ENCODE measurements around the gene TFF1. TPM values are rescaled to one million over a fixed set of nuclear protein-coding genes. Genes with fewer than 3 reads are reported as not detected.

The TFF1 gene
- total and polyA plus RNA-seq, 2 of the 4 experiments (the other 2 are of a cell fraction): not detected

GRCh38 chr21:42337276-42337675 lies 29.1 kb downstream of the TFF1 start:
- no peak overlapping the region for H2AFZ ChIP-seq (replicated peaks; ENCODE audit: low read length, poor library complexity)
- H3K9me3 ChIP-seq (ENCODE audit: control insufficient read depth, insufficient read depth, low read length): no peaks in the 10 kb centered on the region; the same call in 1 of the 2 replicates
- no peak overlapping the region for H4K5ac ChIP-seq (ENCODE audit: low read depth, low read length)
- no peak overlapping the region for H3K56ac ChIP-seq (ENCODE audit: extremely low read depth, insufficient read depth, low read length)
- intact Hi-C loops (cut with micrococcal nuclease): loop anchor here (1.0 kb wide), 1 partner anchor 192 kb away; no protein-coding TSS in a partner anchor
- no peak overlapping the region for H2AK5ac ChIP-seq (ENCODE audit: low read depth, low read length)
- no peak overlapping the region for H3K27ac ChIP-seq (ENCODE audit: insufficient read depth, low read length)
- H3K79me1 ChIP-seq (ENCODE audit: low read depth in 1 of 2, low read length in 2 of 2): no peaks in the 10 kb centered on the region
- H2BK20ac ChIP-seq (ENCODE audit: low read depth, low read length): no peak overlapping the region
- no peak for ATAC-seq (ENCODE audit: low read depth)
- no peak overlapping the region for H2BK120ac ChIP-seq (ENCODE audit: low read depth, low read length)
- H2AK9ac ChIP-seq (replicated peaks; ENCODE audit: low read depth, low read length, poor library complexity): no peak overlapping the region
- H3K18ac ChIP-seq (ENCODE audit: low read depth, low read length): no peak overlapping the region
- no peaks in the 10 kb centered on the region for H3K36me3 ChIP-seq (ENCODE audit: control insufficient read depth, insufficient read depth, low read length)
- no peak overlapping the region for H3K9ac ChIP-seq (ENCODE audit: low read depth, low read length)
- no peaks in the 10 kb centered on the region; the same call in 1 of the 2 replicates for H3K4me1 ChIP-seq (ENCODE audit: control insufficient read depth, insufficient read depth, low read length)
- H3K4me3 ChIP-seq (ENCODE audit: insufficient read depth, low read depth, low read length): no peak overlapping the region
- H4K20me1 ChIP-seq (ENCODE audit: insufficient read depth, low read length): no peaks in the 10 kb centered on the region
- H4K91ac ChIP-seq (ENCODE audit: insufficient read depth, low read depth, low read length): no peak overlapping the region
- no peaks in the 10 kb centered on the region; the same call in 1 of the 2 replicates for H3K9me1 ChIP-seq (ENCODE audit: insufficient read depth, low read length)
- no peak overlapping the region for H2BK15ac ChIP-seq (ENCODE audit: low read depth, low read length)
- H3K27me3 ChIP-seq (ENCODE audit: control insufficient read depth, insufficient read depth, low read length): peaks cover 21% of the 10 kb centered on the region
- DNase-seq: no peak
- H3K4ac ChIP-seq (ENCODE audit: low read depth, low read length): no peak overlapping the region
- ChIA-PET POLR2A (ENCODE audit: unreplicated experiment) (no interaction called here), CTCF (no interaction called here)
- no peak overlapping the region for H4K8ac ChIP-seq (ENCODE audit: low read depth in 2 of 2, low read length in 2 of 2)
- no peak overlapping the region for H3K14ac ChIP-seq (replicated peaks; ENCODE audit: low read depth, low read length)
- H3K23ac ChIP-seq (ENCODE audit: low read depth, low read length): no peak overlapping the region
- BruUV-seq (replicated peaks): no TSS peak
- in situ Hi-C loops (cut with MboI; ENCODE audit: low sequenced_read_pairs): no loop called here
- dilution Hi-C loops (cut with HindIII; ENCODE audit: low sequenced_read_pairs, unreplicated experiment): no loop called here
- no CpG with 5 or more reads among the region's 4 CpGs for WGBS, 2 experiments (ENCODE audit: extremely low coverage in 2 of 2, insufficient read length in 1 of 2)
- H2BK5ac ChIP-seq (ENCODE audit: low read depth, low read length, poor library complexity, severe bottlenecking): no peak overlapping the region
- no peak overlapping the region for H3K4me2 ChIP-seq (ENCODE audit: low read depth, low read length)
- TF ChIP-seq RAD21 (IDR thresholded peaks at IDR 0.05; ENCODE audit: low read length) (no peak), FOS (IDR thresholded peaks at IDR 0.05; ENCODE audit: low read depth, low read length) (no peak), POLR2A (IDR thresholded peaks at IDR 0.05; ENCODE audit: low read depth, low read length) (no peak), RCOR1 (IDR thresholded peaks at IDR 0.05; ENCODE audit: insufficient replicate concordance, low read length) (no peak), CEBPB (IDR thresholded peaks at IDR 0.05; ENCODE audit: low read depth, low read length) (no peak), MXI1 (IDR thresholded peaks at IDR 0.05; ENCODE audit: borderline replicate concordance, low read depth, low read length) (no peak), MAZ (IDR thresholded peaks at IDR 0.05; ENCODE audit: borderline replicate concordance, low read depth, low read length) (no peak), CTCF (conservative IDR thresholded peaks at IDR 0.05; ENCODE audit: low read depth, low read length) (no peak), RFX5 (IDR thresholded peaks at IDR 0.05; ENCODE audit: low read depth, low read length) (no peak), USF2 (IDR thresholded peaks at IDR 0.05; ENCODE audit: low read depth, low read length) (no peak), MAFK (IDR thresholded peaks at IDR 0.05; ENCODE audit: low read depth, low read length) (no peak), NFE2L2 (IDR thresholded peaks at IDR 0.05; ENCODE audit: low read depth, low read length) (no peak), ELK1 (IDR thresholded peaks at IDR 0.05; ENCODE audit: borderline replicate concordance, low read depth, low read length) (no peak), SMC3 (IDR thresholded peaks at IDR 0.05; ENCODE audit: low read depth, low read length) (no peak), CHD1 (IDR thresholded peaks at IDR 0.05; ENCODE audit: low read depth, low read length) (no peak), BHLHE40 (IDR thresholded peaks at IDR 0.05; ENCODE audit: low read depth, low read length) (no peak)
